Measurements from ENCODE around the gene TRMT61A.

DNA sequence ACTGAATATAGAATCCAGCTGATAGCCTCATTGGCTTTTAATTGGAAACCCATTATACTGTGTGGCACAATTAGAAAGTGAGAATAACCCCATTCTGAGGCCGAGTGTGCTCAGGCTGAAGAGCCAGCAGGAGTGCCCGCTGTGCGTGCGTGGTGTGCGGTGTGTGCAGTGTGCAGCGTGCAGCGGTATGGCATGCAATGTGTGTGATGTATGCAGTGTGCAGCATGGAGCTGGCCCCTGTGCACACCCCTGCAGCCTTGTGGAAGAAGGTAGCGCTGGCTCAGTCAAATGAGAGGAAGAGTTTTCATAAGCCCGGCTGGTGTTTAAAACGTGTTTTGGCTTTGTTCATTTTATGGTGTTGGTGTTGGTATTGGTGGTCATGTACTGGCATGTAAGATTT is 29.3 kb upstream of the TRMT61A start:
- no peak for TF ChIP-seq FOS (IDR thresholded peaks at IDR 0.05; ENCODE audit: low read depth, low read length)
- TF ChIP-seq, protein P1, sequence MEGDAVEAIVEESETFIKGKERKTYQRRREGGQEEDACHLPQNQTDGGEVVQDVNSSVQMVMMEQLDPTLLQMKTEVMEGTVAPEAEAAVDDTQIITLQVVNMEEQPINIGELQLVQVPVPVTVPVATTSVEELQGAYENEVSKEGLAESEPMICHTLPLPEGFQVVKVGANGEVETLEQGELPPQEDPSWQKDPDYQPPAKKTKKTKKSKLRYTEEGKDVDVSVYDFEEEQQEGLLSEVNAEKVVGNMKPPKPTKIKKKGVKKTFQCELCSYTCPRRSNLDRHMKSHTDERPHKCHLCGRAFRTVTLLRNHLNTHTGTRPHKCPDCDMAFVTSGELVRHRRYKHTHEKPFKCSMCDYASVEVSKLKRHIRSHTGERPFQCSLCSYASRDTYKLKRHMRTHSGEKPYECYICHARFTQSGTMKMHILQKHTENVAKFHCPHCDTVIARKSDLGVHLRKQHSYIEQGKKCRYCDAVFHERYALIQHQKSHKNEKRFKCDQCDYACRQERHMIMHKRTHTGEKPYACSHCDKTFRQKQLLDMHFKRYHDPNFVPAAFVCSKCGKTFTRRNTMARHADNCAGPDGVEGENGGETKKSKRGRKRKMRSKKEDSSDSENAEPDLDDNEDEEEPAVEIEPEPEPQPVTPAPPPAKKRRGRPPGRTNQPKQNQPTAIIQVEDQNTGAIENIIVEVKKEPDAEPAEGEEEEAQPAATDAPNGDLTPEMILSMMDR (conservative IDR thresholded peaks at IDR 0.05; ENCODE audit: low read depth, low read length) = no peak
